ENCODE data around the gene HEATR3.

HEATR3 gene

DNA sequence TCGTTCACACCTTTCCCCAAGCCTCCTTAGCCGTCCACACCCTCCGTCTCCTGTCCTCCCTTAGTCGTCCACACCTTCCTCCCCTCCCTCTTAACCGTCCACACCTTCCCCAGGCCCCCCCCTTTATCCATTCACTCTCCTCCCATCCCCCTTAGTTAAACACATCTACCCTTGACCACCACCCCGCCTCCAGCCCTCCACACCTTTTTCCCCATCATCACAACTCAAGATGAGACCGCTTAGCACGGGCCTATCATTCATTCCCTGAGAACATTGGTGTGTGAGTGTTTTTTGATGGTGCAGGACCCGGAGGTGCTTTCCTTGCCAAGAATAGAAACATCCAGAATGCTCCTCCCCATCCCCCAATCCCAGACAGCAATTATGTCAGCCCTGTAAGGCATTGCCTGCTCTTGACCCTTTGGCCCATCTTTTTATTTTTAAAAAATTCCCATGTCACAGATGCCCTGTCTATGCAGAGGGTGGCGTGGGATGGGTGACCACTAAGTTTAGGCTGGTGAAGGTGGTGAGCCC is 88.7 kb downstream of the HEATR3 start:
- no peak for DNase-seq

- no peak for DNase-seq
Observed at GRCh38 chr16:50155925-50156324, 90.2 kb downstream of the HEATR3 start.

Data from stimulated activated CD4-positive, alpha-beta T cell treated with anti-CD3 and anti-CD28 coated beads, Interleukin-1b, Interleukin-23, amount 100 ng/mL, for 48 hours (primary cell).